ENCODE data around the gene RSBN1L.
A peak's percentile ranks its signal among the peaks of the same experiment; 100 is the strongest.

RSBN1L gene

GRCh38 chr7:77734659-77735421 lies 38.6 kb downstream of the RSBN1L start:
- DNase-seq, result no peak

DNA sequence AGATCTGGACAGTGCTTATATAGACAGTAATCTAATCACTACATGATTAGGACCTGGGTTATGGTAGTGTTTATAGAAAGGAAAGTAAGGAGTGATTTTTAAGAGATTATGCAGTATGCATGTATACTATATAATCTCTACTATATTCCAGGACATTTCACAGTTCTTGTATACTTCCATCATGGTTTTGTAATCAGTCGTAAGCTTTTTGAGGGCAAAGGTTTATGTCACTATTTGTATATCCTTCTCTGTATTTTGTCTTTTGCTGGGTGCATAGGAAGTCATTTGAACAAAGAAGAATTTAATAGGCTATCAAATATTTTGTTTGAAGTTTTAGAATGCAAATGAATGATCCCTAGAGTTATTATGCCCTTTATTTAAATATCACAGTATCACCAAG lies 39.2 kb downstream of the RSBN1L start:
- no peak for DNase-seq

GRCh38 chr7:77736991-77737390 lies 40.7 kb downstream of the RSBN1L start:
- DNase-seq, result no peak

GRCh38 chr7:77738382-77738781 lies 42.1 kb downstream of the RSBN1L start:
- DNase-seq, result no peak

- no peak for DNase-seq
Measured at GRCh38 chr7:77738871-77739270, 42.6 kb downstream of the RSBN1L start.

DNA sequence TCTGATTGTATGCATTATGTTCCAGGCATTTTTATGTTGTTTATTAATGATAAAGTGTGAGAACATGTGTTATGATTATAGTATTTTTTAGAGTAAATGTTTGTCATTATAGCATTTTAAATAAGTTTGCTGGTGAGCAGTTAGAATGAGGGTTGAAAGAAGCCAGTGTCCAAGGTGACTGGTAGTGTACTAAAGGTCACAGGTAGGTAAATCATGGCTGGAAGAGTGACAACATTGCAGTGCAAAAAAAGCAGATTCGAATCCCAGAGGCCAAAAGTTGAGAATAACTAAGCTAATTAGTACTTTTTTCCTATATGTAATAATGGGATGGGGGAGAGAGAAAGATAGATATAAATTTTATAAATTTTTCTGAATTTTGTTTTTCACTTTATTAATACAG lies 44.0 kb downstream of the RSBN1L start:
- DNase-seq, result no peak

- DNase-seq, result no peak
Measured at GRCh38 chr7:77743518-77743917, 47.3 kb downstream of the RSBN1L start.

DNA sequence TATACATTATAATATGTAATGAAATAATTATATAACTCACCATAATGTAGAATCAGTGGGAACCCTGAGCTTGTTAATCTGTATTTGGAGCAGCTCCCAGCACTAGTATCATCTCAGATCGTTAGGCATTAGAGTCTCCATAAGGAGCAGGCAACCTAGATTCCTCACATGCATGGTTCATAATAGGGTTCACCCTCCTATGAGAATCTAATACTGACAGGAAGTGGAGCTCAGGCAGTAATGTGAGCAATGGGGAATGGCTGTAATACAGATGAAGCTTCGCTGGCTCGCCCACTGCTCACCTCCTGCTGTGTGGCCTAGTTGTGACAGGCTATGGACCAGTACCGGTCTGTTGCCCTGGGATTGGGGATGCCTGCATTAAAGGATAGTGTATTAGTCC lies 49.5 kb downstream of the RSBN1L start:
- no peak for DNase-seq

- DNase-seq, result no peak
Measured at GRCh38 chr7:77746164-77746823, 50.0 kb downstream of the RSBN1L start.

DNA sequence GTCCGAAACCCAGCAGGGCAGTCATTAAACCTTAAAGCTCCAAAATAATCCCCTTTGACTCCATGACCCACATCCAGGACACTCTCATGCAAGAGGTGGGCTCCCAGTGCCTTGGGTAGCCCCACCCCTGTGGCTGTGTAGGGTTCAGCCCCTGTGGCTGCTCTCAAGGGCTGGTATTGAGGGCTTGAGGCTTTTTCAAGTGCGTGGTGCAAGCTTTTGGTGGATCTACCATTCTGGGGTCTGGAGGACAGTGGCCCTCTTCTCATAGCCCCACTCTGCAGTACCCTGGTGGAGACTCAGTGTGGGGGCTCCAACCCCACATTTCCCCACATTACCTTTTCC lies 50.5 kb downstream of the RSBN1L start:
- DNase-seq, result no peak

DNA sequence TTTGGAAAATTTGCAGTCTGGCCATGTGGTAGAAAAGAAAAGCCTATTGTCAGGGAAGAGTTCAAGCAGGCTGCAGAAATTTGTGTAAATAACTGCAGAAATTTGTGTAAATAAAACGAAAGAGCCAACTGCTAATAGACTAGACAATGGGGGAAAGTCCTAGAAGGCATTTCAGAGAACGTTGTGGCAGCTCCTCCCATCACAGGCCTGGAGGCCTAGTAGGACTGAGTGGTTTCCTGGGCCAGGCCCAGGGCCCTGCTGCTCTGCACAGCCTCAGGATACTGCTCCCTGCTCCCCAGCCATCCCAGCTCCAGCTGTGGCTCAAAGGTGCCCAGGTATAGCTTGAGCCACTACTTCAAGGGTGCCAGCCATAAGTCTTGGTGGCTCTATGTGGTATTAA lies 50.9 kb downstream of the RSBN1L start:
- no peak for DNase-seq

DNA sequence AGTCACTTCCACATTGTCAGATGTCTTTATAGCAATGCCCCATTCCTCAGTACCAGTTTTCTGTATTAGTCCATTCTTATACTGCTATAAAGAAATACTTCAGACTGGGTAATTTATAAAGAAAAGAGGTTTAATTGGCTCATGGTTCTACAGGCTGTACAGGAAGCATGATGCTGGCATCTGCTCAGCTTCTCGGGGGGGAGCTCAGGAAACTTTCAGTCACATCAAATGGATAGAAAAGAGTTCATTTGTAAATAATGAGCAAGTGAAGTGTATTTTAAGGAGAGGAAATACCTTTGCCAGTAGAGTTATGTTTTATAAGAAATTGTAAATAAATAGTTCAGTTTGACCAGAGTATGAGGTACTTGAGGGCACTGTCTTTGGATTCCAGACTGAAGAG lies 51.5 kb downstream of the RSBN1L start:
- no peak for DNase-seq

- DNase-seq, result peak; percentile 53
Measured at GRCh38 chr7:77752016-77752415, 55.8 kb downstream of the RSBN1L start.

- DNase-seq, result no peak
Measured at GRCh38 chr7:77753173-77753572, 56.9 kb downstream of the RSBN1L start.

GRCh38 chr7:77757589-77757988 lies 61.3 kb downstream of the RSBN1L start:
- no peak for DNase-seq

DNA sequence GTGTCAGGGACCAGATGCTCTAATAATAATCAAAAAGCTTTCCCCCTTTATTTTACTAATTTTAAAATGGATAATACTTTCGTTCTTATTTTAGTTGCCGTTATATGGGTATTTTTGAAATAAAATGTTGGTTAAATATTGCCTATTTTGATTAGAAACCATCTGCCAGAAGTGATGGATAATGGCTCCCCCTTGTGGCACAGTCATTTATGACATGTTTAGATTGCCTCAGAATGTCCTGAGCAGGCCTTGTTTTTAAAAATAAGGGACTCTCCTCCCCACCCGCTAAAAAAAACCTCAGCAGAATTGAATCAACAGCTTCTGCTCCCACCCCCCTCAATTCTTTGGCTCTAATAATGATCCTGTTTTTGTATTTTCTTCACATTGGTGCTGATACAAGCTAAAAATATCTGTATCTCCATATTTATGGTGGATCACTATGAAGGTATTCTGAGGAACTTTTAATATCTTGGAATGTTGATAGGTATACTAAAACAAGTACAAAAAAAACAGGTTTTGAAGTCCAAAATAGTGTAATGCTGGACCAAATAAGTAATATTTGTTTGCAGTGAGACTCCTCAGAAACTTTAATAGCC lies 63.1 kb downstream of the RSBN1L start:
- no peak for DNase-seq

GRCh38 chr7:77760809-77761453 lies 64.7 kb downstream of the RSBN1L start:
- no peak for DNase-seq

DNA sequence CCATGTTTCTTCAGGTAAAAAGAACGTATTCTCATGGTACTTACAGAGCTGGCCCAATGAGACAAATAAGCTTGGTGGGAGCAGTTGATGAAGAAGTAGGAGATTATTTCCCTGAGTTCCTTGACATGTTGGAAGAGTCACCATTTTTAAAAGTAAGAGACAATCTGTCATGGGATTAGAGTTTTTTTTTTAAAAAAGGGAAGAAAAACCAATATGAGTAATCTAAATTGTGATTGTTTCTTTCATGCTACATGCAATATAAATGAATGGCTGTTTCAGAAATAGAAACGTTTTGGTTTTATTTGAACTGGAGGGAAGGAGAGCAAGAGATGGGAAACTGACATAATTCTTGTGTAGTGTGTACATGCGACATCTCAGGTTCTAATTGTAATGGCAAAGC lies 69.2 kb downstream of the RSBN1L start:
- DNase-seq, result no peak

DNA sequence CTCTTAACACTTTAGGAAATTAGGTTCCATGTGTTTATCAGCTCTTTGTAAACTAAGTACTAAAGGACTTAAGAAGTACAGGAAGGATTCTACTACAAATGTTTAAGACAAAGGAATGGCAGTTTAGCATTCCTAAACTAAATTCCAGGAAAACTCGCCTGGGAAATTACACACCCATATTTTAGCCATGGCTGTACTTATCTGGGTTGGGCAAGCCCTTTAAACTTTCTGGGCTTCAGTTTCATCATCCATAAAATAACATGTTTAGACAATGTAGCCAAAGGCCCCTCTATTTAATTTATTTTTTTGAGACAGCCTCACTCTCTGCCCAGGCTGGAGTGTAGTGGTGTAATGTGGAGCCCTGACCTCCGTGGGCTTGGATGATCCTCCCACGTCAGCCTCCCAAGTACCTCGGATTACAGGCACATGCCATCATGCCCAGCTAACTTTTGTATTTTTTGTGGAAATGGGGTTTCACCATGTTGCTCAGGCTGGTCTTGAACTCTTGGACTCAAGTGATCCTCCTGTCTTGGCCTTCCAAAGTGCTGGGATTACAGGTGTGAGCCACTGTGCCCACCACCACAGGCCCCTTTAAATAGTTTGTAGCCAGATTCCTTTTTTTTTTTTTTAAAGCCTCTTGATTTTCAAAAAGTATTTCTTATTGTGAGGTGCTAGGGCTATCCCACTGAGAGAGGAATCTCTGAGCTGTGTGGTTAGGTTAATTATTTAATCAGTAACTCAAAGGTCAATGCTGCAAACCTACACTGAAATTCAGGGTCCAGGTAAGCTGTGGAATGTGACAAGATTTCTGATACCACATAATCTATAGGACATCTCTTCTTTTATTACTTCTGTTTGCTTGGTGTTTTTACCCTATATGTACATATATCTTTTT lies 69.9 kb downstream of the RSBN1L start:
- DNase-seq, result no peak

GRCh38 chr7:77766801-77767605 lies 70.7 kb downstream of the RSBN1L start:
- no peak for DNase-seq

GRCh38 chr7:77770316-77770715 lies 74.1 kb downstream of the RSBN1L start:
- no peak for DNase-seq

- DNase-seq, result no peak
Measured at GRCh38 chr7:77771901-77772300, 75.6 kb downstream of the RSBN1L start.
